GM18505 (cell line): ENCODE data around the gene ARL17B.
"Not testable (repeated sequence)": the region's sequence is repeated elsewhere in the genome, so short reads cannot be mapped to it uniquely, and the experiment has no call there.

Source experiments
- ATAC-seq: cut with Tn5 transposase; IDR thresholded peaks from one replicate; pipeline ENCODE4 v1.9.1; 2021; ENCODE audit not compliant: unreplicated experiment

ARL17B gene

GRCh38 chr17:46361755-46362154, at the start of gene ARL17B:
Gene ARL17B (minus strand): TSS chr17:46361766. CDS start chr17:46358397, 3,369 bp downstream.
- peak; percentile 93 for ATAC-seq

- ATAC-seq: not testable (repeated sequence)
These were observed 48.3 kb upstream of the ARL17B start for GRCh38 chr17:46409864-46410263.

- ATAC-seq: not testable (repeated sequence)
These were observed 45.6 kb upstream of the ARL17B start for GRCh38 chr17:46407155-46407554.

GRCh38 chr17:46401033-46401787, 39.6 kb upstream of the ARL17B start:
- ATAC-seq: not testable (repeated sequence)

- not testable (repeated sequence) for ATAC-seq
These were observed 39.0 kb upstream of the ARL17B start for GRCh38 chr17:46400543-46400942.

GRCh38 chr17:46399993-46400392, 38.4 kb upstream of the ARL17B start:
- not testable (repeated sequence) for ATAC-seq

- ATAC-seq: not testable (repeated sequence)
These were observed 34.7 kb upstream of the ARL17B start for GRCh38 chr17:46396292-46396691.

GRCh38 chr17:46393702-46394101, 32.1 kb upstream of the ARL17B start:
- ATAC-seq: not testable (repeated sequence)

GRCh38 chr17:46385491-46385890, 23.9 kb upstream of the ARL17B start:
- ATAC-seq: not testable (repeated sequence)

- ATAC-seq: not testable (repeated sequence)
These were observed 21.6 kb upstream of the ARL17B start for GRCh38 chr17:46383118-46383517.

GRCh38 chr17:46373418-46373817, 11.9 kb upstream of the ARL17B start:
- not testable (repeated sequence) for ATAC-seq

- peak; percentile 80 for ATAC-seq
These were observed 11.0 kb upstream of the ARL17B start for GRCh38 chr17:46372236-46373229.

GRCh38 chr17:46367520-46367919, 6.0 kb upstream of the ARL17B start:
- not testable (repeated sequence) for ATAC-seq

- peak; percentile 38 for ATAC-seq
These were observed 326 bp downstream of the ARL17B start for GRCh38 chr17:46361145-46361735.

- not testable (repeated sequence) for ATAC-seq
These were observed 7.7 kb downstream of the ARL17B start for GRCh38 chr17:46353856-46354255.

- ATAC-seq: not testable (repeated sequence)
These were observed 12.5 kb downstream of the ARL17B start for GRCh38 chr17:46349060-46349459.

- ATAC-seq: not testable (repeated sequence)
These were observed 13.2 kb downstream of the ARL17B start for GRCh38 chr17:46348345-46348744.

- ATAC-seq: not testable (repeated sequence)
These were observed 19.4 kb downstream of the ARL17B start for GRCh38 chr17:46342131-46342530.

- not testable (repeated sequence) for ATAC-seq
These were observed 20.3 kb downstream of the ARL17B start for GRCh38 chr17:46341220-46341619.

- ATAC-seq: not testable (repeated sequence)
These were observed 66.7 kb downstream of the ARL17B start, which contains the start of gene LRRC37A for GRCh38 chr17:46294831-46295230. Gene LRRC37A (plus strand): TSS chr17:46295131. CDS start chr17:46295134, 3 bp downstream.

GRCh38 chr17:46291618-46292017, 69.9 kb downstream of the ARL17B start:
- ATAC-seq: not testable (repeated sequence)
